Glomerular endothelial cell (primary cell): ENCODE measurements around the gene TLE6. TPM values are rescaled to one million over a fixed set of nuclear protein-coding genes. Genes with fewer than 3 reads are reported as not detected.
"Not testable (repeated sequence)": the region's sequence is repeated elsewhere in the genome, so short reads cannot be mapped to it uniquely, and the experiment has no call there.

Experiments
- DNase-seq: peaks from one replicate; pipeline ENCODE4 v3.0.0-alpha.2; 2011; ENCODE audit warnings: low read depth, low spot score; ENCODE audit errors: extremely low read depth
- total RNA-seq: library from RNA; depleted of rRNA; stranded (reverse); fragments of >200 nt; gene quantifications from 2 replicates; pipeline ENCODE4 v1.2.3, GENCODE V29; 2015

Gene TLE6
- total RNA-seq, 1 donor from 2014 or later = 0.88 TPM

GRCh38 chr19:2973229-2973628 lies 4.1 kb upstream of the TLE6 start:
- DNase-seq = no peak

- no peak for DNase-seq
Measured at GRCh38 chr19:2974342-2975041, 2.9 kb upstream of the TLE6 start.

DNA sequence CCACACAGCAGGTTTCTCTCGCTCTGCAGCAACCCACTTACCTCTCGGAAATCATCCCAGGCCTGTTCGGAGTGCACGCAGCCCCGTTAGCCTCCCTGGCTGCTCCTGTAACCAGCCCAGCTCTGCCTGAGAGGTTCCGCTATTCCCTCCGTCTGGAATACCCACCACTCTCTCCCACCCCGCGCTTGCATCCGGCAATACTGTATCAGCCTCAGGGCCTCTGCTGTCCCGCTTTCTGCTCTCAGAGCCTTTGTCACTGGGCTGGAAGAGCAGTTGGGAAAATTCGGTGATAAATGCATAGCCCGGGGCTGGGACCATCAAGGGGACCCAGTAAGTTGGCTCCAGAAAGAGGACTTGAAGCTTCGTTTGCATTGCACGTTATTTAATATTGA lies 759 bp upstream of the TLE6 start:
- DNase-seq = no peak

- no peak for DNase-seq
Measured at GRCh38 chr19:2977746-2978138, 378 bp downstream of the TLE6 start.

DNA sequence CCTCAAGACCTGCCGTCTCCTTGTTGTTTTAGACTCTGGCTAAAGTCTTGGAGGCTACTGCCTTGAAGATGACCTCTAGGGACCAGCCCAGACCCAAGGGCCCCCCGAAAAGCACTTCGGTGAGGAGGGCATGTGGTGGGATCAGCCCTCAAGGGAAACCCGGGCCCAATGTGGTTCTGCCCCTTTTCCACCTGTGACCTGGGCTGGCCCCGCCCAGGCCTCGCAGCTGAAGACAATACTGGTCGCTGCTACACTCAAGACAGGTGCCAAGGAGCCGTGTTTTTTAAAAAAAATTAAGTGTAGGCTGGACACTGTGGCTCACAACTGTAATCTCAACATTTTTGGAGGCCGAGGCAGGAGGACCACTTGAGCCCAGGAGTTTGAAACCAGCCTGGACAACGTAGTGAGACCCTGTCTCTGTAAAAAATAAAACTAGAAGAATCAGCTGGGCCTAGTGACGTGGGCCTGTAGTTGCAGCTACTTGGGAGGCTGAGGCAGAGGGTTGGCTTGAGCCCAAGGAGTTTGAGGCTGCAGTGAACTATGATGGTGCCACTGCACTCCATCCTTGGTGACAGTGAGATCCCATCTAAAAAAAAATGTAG lies 903 bp downstream of the TLE6 start:
- DNase-seq = no peak

DNA sequence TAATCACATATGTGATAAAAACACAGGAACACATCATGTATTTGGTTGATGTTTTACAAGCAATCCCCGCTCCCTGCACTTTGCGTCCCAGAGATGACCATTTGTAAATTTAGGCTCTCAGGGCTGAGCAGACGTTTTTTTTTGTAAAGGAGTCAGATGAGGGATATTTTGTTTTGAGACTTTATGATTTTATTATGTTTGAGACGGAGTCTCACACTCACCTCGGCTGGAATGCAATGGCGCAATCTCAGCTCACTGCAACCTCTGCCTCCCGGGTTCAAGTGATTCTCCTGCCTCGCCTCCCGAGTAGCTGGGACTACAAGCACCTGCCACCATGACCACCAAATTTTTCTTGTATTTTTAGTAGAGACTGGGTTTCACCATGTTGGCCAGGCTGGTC lies 1.4 kb downstream of the TLE6 start:
- no peak for DNase-seq

DNA sequence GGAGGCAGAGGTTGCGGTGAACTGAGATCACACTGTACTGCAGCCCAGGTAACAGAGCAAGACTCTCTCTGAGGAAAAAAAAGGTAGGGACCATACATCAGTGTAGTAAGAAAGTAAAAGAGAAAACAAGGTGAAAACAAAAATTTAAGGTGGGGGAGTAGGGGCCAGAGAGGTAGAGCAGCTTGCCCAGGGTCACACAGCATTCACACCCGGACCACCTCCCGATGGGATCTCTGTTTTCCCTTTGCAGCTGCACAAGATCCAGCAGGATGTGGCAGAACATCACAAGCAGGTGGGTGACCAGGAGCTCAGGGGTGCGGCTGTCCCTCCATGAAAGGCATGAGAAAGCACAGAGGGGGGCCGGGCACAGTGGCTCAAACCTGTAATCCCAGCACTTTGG lies 4.5 kb downstream of the TLE6 start:
- no peak for DNase-seq

GRCh38 chr19:2982561-2982960 lies 5.2 kb downstream of the TLE6 start:
- DNase-seq = no peak

DNA sequence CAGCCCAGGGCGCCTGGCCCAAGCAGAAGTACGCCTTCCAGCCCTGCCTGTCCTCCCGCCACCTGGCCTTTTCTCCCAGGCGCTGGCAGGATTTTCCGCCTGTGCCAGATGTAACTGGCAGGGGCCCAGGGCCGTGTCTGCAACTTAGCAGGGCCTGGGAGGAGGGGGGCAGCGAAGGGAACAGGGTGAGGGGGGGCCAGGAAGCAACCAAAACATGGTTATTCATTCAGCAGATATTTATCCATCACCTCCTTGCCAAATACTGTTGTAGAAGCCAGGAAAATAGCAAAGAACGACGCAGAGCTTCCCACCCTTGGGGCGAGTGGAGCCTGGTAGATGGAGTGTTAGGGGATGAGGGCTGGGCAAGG lies 5.6 kb downstream of the TLE6 start:
- DNase-seq = no peak

- DNase-seq = no peak
Measured at GRCh38 chr19:2983351-2984214, 6.2 kb downstream of the TLE6 start.

DNA sequence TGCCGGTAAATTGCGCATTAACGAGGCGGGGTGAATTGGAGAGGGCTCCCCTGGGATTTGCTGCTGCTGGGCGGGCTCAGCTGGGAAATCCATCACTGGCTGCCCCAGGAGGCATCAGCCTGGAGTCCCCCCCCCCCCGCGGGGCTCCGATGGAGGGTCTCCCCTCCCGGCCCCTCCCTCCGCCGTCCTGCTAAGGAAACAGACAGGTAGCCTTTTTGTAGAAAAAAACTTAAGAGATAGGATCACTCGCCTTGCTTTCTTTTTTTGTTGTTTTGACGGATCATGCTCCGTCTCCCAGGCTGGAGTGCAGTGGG lies 6.8 kb downstream of the TLE6 start:
- DNase-seq = no peak

DNA sequence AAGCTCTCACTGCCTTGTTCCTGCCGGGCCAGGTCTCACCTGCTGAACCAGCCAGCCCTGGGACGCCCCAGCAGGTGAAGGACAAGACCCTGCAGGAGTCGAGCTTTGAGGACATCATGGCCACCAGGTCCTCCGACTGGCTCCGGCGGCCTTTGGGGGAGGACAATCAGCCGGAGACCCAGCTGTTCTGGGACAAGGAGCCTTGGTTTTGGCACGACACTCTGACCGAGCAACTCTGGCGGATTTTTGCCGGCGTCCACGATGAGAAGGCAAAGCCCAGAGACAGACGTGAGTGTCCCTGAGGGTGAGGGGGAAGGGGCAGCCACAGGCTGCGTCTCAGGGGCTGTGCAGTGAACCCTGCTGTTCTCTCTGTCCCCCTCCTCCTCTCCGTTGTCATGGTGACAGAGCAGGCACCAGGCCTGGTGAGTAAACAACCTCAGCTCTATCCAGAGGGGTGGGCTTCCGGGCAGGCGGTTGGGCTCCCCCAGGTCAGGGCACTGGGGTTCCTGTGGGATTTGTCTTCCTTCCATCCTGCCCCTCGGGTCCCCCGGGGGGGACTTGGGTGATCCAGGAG lies 9.7 kb downstream of the TLE6 start:
- no peak for DNase-seq

GRCh38 chr19:2987797-2988196 lies 10.4 kb downstream of the TLE6 start:
- no peak for DNase-seq

- no peak for DNase-seq
Measured at GRCh38 chr19:2988568-2988967, 11.2 kb downstream of the TLE6 start.

DNA sequence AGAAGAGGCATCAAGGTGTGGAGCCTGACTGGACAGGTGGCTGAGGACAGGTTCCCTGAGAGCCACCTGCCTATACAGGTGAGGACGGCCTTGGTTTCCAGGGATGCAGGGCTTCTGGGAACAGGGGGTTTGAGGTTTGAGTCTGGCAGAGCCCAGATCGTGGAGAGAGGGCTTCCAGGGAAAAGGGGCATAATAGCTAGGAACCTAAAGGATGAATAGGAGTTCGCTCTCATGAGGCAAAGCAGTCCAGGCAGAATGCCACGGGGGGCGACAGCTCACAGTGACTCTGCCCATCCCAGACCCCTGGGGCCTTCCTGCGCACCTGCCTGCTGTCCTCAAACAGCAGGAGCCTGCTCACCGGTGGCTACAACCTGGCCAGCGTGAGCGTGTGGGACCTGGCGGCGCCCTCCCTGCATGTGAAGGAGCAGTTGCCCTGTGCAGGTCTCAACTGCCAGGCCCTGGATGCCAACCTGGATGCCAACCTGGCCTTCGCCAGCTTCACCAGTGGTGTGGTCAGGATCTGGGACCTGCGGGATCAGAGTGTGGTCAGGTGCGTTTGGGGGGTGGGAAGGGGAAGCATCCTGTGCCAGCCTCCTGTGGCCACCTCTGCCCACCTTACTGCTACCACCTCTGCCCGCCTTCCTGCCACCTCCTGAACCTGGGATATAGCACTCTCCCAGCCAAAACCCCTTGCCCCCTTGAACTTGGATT lies 12.0 kb downstream of the TLE6 start:
- no peak for DNase-seq

DNA sequence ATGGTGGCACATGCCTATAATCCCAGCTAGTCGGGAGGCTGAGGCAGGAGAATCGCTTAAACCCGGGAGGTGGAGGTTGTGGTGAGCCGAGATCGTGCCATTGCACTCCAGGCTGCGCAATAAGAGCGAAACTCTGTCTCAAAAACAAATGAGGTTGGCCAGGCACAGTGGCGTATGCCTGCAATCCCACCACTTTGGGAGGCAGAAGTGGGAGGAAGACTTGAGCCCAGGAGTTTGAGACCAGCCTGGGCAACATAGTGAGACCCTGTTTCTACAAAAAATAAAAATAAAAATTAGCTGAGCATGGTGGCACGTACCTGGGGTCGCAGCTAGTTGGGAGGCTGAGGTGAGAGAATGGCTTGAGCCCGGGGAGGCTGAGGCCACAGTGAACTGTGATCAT lies 15.0 kb downstream of the TLE6 start:
- DNase-seq = not testable (repeated sequence)

DNA sequence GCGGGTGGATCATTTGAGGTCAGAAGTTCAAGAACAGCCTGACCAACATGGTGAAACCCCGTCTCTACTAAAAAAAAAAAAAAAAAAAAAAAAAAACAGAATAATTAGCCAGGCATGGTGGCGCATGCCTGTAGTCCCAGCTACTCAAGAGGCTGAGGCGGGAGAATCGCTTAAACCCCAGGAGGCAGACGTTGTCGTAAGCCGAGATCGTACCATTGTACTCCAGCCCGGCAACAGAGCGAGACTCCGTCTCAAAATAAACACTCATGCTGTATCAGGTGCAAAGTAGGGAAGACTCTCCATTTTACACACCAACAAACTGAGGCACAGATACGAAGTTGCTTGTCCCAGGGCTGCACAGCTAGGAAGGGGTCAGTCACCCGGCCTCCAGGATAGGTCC lies 15.6 kb downstream of the TLE6 start:
- no peak for DNase-seq

- DNase-seq = no peak
Measured at GRCh38 chr19:2993579-2993978, 16.2 kb downstream of the TLE6 start.

DNA sequence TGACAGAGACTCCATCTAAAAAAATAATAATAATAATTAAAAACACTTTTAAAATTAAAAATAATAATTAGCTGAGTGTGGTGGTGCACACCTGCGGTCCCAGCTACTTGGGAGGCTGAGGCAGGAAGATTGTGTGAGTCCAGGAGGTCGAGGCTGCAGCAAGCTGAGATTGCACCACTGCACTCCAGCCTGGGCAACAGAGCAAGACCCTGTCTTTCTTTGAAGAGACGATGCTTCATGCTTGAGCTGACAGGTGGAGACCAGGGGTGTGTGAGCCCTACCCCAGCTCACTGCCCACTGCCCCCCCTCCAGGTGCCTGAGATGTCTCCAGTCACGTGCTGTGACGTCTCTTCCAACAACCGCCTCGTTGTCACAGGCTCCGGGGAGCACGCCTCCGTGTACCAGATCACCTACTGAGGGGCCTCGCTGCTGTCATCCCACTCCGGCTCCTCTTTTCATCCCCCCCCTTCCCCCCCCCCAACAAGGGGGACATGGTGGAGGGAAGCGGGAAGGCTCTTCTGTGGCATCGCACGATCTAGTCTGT lies 17.3 kb downstream of the TLE6 start:
- no peak for DNase-seq

- DNase-seq = no peak
Measured at GRCh38 chr19:2997720-2998119, 20.4 kb downstream of the TLE6 start.

DNA sequence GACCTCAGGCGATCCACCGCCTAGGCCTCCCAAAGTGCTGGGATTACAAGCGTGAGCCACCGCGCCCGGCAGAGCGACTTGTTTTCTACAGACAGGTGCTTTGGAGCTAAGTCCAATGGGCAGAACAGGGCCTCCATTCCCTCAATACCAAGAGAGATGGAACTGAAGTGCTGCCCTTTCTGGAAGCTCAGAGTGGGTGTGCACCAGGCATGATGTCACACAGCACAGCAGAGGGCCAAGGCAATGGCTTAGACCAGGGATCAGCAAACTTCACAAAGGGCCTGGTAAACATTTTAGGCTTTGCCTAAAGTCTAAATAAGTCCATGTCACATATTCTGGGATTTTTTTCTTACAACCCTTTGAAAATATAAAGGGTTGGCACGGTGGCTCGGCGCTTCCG lies 21.3 kb downstream of the TLE6 start:
- DNase-seq = no peak
